Effector memory CD4-positive, alpha-beta T cell (primary cell): Measurements from ENCODE around the gene POLR2H.

ENCODE experiments used
- DNase-seq, 3 donors: peaks; one replicate each; pipeline ENCODE4 v3.0.0-alpha.2; 2020
- H3K27ac ChIP-seq: 2 replicates; pipeline ENCODE4 v1.7.0; 2013; ENCODE audit warnings: mild to moderate bottlenecking, low read length, moderate library complexity; ENCODE audit not compliant: insufficient read depth, poor library complexity, severe bottlenecking
- H3K27me3 ChIP-seq: replicated peaks from 2 replicates; pipeline ENCODE4 v1.7.0; 2013; ENCODE audit warnings: mild to moderate bottlenecking, low read length; ENCODE audit not compliant: insufficient read depth, control insufficient read depth, poor library complexity, severe bottlenecking
- H3K36me3 ChIP-seq: 2 replicates; pipeline ENCODE4 v1.7.0; 2013; ENCODE audit warnings: mild to moderate bottlenecking, low read length, moderate library complexity; ENCODE audit not compliant: control insufficient read depth, insufficient read depth
- H3K4me1 ChIP-seq: 2 replicates; pipeline ENCODE4 v1.7.0; 2013; ENCODE audit warnings: low read length, mild to moderate bottlenecking; ENCODE audit not compliant: control insufficient read depth, insufficient read depth, poor library complexity, severe bottlenecking
- H3K4me3 ChIP-seq: 2 replicates; pipeline ENCODE4 v1.7.0; 2013; ENCODE audit warnings: low read length, low read depth, mild to moderate bottlenecking; ENCODE audit not compliant: insufficient read depth, poor library complexity, severe bottlenecking
- H3K9me3 ChIP-seq: 2 replicates; pipeline ENCODE4 v1.7.0; 2013; ENCODE audit warnings: mild to moderate bottlenecking, low read length, moderate library complexity; ENCODE audit not compliant: control insufficient read depth

Gene POLR2H

GRCh38 chr3:184341925-184342324 is 19.6 kb upstream of the POLR2H start:
- no peak overlapping the region for H3K27ac ChIP-seq
- peaks cover 3% of the 10 kb centered on the region for H3K36me3 ChIP-seq
- no peaks in the 10 kb centered on the region for H3K9me3 ChIP-seq
- DNase-seq: no peak
- no peaks in the 10 kb centered on the region for H3K27me3 ChIP-seq
- H3K4me3 ChIP-seq: no peak overlapping the region
- H3K4me1 ChIP-seq: peaks cover 3% of the 10 kb centered on the region

- H3K4me1 ChIP-seq: no peaks in the 10 kb centered on the region
- H3K27ac ChIP-seq: no peak overlapping the region
- H3K9me3 ChIP-seq: no peaks in the 10 kb centered on the region
- DNase-seq: no peak
- H3K36me3 ChIP-seq: peaks cover 3% of the 10 kb centered on the region
- no peak overlapping the region for H3K4me3 ChIP-seq
- no peaks in the 10 kb centered on the region for H3K27me3 ChIP-seq
These were observed 18.2 kb upstream of the POLR2H start for GRCh38 chr3:184343200-184343876.

- DNase-seq: no peak
- no peaks in the 10 kb centered on the region for H3K4me1 ChIP-seq
- H3K27me3 ChIP-seq: no peaks in the 10 kb centered on the region
- H3K9me3 ChIP-seq: no peaks in the 10 kb centered on the region
- peaks cover 3% of the 10 kb centered on the region for H3K36me3 ChIP-seq
- no peak overlapping the region for H3K4me3 ChIP-seq
- no peak overlapping the region for H3K27ac ChIP-seq
These were observed 16.8 kb upstream of the POLR2H start for GRCh38 chr3:184344579-184345316.

GRCh38 chr3:184345317-184346144 is 16.0 kb upstream of the POLR2H start:
- Histone ChIP-seq H3K4me3 (no peak overlapping the region), H3K27me3 (no peaks in the 10 kb centered on the region), H3K9me3 (no peaks in the 10 kb centered on the region), H3K27ac (no peak overlapping the region), H3K4me1 (no peaks in the 10 kb centered on the region), H3K36me3 (peaks cover 3% of the 10 kb centered on the region)
- no peak for DNase-seq

- Histone ChIP-seq H3K4me3 (no peak overlapping the region), H3K36me3 (peaks cover 3% of the 10 kb centered on the region), H3K4me1 (no peaks in the 10 kb centered on the region), H3K27me3 (no peaks in the 10 kb centered on the region), H3K9me3 (no peaks in the 10 kb centered on the region), H3K27ac (no peak overlapping the region)
- no peak for DNase-seq
These were observed 14.9 kb upstream of the POLR2H start for GRCh38 chr3:184346480-184347190.

GRCh38 chr3:184347321-184348056 is 14.0 kb upstream of the POLR2H start:
- Histone ChIP-seq H3K4me1 (no peaks in the 10 kb centered on the region), H3K27ac (no peak overlapping the region), H3K9me3 (no peaks in the 10 kb centered on the region), H3K27me3 (no peaks in the 10 kb centered on the region), H3K36me3 (no peaks in the 10 kb centered on the region), H3K4me3 (no peak overlapping the region)
- no peak for DNase-seq

GRCh38 chr3:184348057-184348382 is 13.5 kb upstream of the POLR2H start:
- Histone ChIP-seq H3K9me3 (no peaks in the 10 kb centered on the region), H3K27ac (no peak overlapping the region), H3K4me3 (no peak overlapping the region), H3K36me3 (no peaks in the 10 kb centered on the region), H3K27me3 (no peaks in the 10 kb centered on the region), H3K4me1 (no peaks in the 10 kb centered on the region)
- no peak for DNase-seq

- Histone ChIP-seq H3K9me3 (no peaks in the 10 kb centered on the region), H3K4me1 (no peaks in the 10 kb centered on the region), H3K4me3 (no peak overlapping the region), H3K27me3 (no peaks in the 10 kb centered on the region), H3K36me3 (no peaks in the 10 kb centered on the region), H3K27ac (no peak overlapping the region)
- no peak for DNase-seq
These were observed 11.7 kb upstream of the POLR2H start for GRCh38 chr3:184349563-184350470.

GRCh38 chr3:184350618-184351017 is 10.9 kb upstream of the POLR2H start:
- no peaks in the 10 kb centered on the region for H3K9me3 ChIP-seq
- no peaks in the 10 kb centered on the region for H3K36me3 ChIP-seq
- H3K4me3 ChIP-seq: no peak overlapping the region
- H3K4me1 ChIP-seq: no peaks in the 10 kb centered on the region
- H3K27me3 ChIP-seq: no peaks in the 10 kb centered on the region
- no peak for DNase-seq
- no peak overlapping the region for H3K27ac ChIP-seq
